CD4-positive, alpha-beta T cell treated with Interleukin-10 for 1 hour (primary cell): ENCODE measurements around the gene C6orf89.

Source experiments
- DNase-seq: peaks from one replicate; pipeline ENCODE4 v3.0.0-alpha.2; 2020

The C6orf89 gene

GRCh38 chr6:36852481-36853147 lies 33.1 kb upstream of the C6orf89 start:
- DNase-seq = no peak

DNA sequence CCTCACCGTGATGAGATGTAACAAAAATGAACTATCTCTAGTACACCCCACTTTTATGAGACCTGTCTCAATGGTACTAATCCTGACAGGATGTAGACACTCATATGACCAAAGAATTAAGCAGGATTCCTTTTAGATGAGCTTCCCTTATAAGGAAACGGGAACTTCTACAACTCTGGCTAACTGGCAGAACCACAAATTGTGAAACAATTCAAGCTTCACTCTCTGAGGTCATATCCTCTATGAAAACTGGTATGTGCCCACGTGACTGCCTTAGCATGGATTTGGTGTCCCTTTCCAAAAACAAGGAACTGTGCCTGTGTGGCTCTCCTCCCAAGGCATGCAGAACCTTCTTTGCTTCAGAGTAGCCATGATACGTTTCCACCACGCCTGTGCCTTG lies 32.4 kb upstream of the C6orf89 start:
- DNase-seq = no peak

DNA sequence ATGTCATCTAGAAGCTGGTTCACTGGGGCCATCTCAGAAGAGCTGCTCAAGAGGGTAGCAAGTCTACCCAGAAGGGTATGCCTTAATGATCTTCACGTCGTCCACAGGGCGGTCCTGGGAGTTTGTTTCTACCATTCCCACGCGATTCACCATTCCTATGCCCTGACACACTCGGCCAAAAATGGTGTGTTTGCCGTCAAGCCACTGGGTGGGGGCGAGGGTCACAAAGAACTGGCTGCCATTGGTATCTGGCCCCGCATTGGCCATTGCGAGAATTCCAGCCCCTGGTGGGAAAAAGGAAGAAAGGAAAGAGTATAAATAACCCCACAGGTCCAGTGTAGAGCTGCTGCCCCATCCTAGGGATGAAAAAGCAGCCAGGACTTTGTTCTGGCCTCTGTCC lies 30.0 kb upstream of the C6orf89 start:
- DNase-seq = no peak

GRCh38 chr6:36856277-36856676 lies 29.5 kb upstream of the C6orf89 start:
- no peak for DNase-seq

- no peak for DNase-seq
These were observed 28.4 kb upstream of the C6orf89 start for GRCh38 chr6:36857325-36857724.

DNA sequence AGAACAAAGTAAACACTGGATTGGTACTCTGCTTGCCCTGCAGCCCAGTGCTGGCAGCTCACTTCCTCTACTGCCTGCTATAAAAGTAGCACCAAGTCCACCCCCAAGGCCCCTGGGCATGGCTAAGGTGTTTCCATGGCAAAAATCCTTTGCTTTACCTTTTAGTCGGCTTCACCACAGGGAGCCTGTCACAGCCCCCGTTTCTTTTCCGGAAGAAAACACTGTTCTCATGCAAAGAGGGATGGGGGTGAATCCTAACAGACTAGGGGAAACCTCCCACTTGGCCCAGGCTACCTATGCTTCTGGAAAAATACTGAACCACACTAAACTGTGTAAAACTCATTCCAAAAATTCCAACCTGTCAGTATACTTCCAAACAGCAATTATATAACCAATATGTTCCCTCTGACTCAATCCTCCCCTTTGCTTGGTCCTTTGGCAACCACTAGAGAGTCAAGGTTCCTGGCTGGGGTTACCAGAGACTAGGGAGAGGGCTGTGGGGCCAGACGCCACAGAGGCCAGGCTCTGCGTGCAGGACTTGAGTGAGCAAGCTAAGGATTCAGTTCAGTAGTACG lies 27.3 kb upstream of the C6orf89 start:
- no peak for DNase-seq

GRCh38 chr6:36860126-36860525 lies 25.6 kb upstream of the C6orf89 start:
- DNase-seq = no peak

DNA sequence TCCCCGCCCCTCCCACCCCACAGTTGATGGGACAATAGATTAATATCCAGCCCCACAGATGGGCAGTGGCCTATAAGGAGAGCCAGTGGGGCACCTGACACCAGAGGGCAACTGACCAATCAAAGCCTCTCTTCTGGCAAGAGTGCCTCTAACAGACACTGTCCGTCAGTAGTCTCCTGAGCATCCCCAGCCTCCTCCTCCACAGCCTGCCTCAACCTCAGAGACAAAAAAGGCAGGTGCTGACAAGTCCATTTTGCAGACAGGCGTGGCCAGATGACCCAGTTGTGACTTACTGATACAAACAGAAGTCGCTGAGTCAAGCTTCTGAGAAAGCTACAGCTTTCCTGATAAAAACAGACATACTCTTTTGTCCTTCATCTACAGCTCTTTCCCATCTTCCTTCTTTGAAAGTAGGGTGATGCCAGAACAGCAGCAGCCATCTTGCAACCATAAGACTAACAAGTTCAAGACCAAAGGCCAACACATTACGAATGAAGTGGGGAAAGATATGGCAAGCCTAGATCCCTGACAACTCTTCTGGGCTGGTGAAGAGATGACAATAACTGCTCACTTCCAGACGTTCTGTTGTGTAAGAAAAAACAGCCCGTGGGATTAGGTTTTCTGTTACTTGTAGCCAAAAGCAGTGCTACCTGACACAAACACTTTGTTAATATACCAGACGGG lies 23.4 kb upstream of the C6orf89 start:
- no peak for DNase-seq

GRCh38 chr6:36862848-36863382 lies 22.8 kb upstream of the C6orf89 start:
- no peak for DNase-seq

GRCh38 chr6:36863670-36864540 lies 21.8 kb upstream of the C6orf89 start:
- no peak for DNase-seq

- DNase-seq = no peak
These were observed 19.9 kb upstream of the C6orf89 start for GRCh38 chr6:36865835-36866234.

GRCh38 chr6:36867471-36868224 lies 18.1 kb upstream of the C6orf89 start:
- DNase-seq = no peak

GRCh38 chr6:36871686-36872085 lies 14.1 kb upstream of the C6orf89 start:
- DNase-seq = no peak

DNA sequence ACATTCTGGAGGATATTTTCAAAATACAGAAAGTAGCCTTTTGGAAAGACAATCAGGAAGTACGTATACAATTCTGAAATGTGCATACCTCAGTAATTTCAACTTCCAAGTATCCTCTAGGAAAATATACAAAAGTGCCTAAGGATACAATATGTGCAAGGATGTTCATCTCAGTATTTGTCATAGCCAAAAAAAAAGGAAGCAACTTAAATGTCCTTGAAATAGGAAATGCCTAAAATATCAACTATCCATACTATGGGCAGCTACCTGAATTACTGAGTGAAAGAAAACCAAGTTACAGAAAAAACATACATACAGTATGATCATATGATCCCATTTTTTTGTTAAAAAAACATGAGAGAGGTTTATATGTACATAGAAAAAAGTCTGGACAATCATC lies 12.6 kb upstream of the C6orf89 start:
- DNase-seq = no peak

GRCh38 chr6:36873612-36874442 lies 11.9 kb upstream of the C6orf89 start:
- DNase-seq = peak; percentile 11

- peak; percentile 90 for DNase-seq
These were observed 11.1 kb upstream of the C6orf89 start, which contains the start of gene PPIL1 for GRCh38 chr6:36874443-36875249. TSS of gene PPIL1 (minus strand) at chr6:36874803. CDS start at chr6:36874772, 31 bp downstream.

DNA sequence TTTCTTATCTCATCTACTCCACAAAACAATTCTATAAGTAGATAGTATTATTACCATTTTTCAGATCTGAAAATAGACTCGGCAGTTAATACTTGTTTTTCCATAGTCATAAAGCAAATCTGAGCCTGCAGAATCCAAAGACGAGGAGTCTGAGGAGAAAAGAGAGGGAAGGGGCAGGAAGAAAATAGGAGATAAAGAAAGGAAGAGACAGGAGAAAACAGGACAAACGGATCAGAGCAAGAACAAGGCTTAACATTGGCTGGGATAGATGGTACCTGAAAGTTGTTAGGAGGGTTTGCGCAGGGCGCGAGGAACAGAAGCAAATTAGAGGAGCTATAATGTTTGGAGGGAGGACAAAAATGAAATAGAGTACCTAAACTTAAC lies 10.5 kb upstream of the C6orf89 start:
- no peak for DNase-seq

DNA sequence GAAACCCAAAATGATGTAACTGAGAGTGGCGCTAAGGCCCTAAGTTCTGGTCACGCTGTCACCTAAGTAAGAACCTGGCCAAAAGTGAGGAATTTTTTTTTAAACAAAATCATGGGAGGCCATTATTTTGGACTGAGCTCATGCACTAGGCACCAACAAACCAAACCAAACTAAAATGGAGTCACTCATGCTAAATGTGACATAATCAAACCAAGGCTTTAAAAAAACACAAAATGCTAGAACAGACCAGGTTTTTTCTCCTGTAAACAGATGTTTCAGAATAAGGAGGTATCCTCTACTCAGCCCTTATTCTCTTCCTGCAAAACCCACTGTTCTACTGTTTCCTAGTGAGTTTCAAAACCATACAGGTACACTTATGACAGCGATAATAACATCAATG lies 1.1 kb upstream of the C6orf89 start:
- no peak for DNase-seq

GRCh38 chr6:36886950-36887618 lies 1.3 kb downstream of the C6orf89 start:
- DNase-seq = no peak

GRCh38 chr6:36888115-36888643 lies 2.4 kb downstream of the C6orf89 start:
- DNase-seq = no peak
